Activated T-cell treated with anti-CD3 and anti-CD28 coated beads for 48 hours (primary cell): ENCODE measurements around the gene ZCCHC10.
"Not testable (repeated sequence)": the region's sequence is repeated elsewhere in the genome, so short reads cannot be mapped to it uniquely, and the experiment has no call there.

Experiments used
- DNase-seq: peaks from one replicate; pipeline ENCODE4 v3.0.0-alpha.2; 2020; ENCODE audit warnings: low read depth

ZCCHC10 gene

GRCh38 chr5:133025804-133026663 is at the start of gene ZCCHC10:
Gene ZCCHC10, minus strand, starts transcription at chr5:133026549. Its CDS starts 12 bp downstream, at chr5:133026537.
- DNase-seq, result peak; percentile 90

GRCh38 chr5:133075572-133076536 is 49.5 kb upstream of the ZCCHC10 start:
- no peak for DNase-seq

GRCh38 chr5:133072021-133072420 is 45.7 kb upstream of the ZCCHC10 start:
- no peak for DNase-seq

- no peak for DNase-seq
Observed at GRCh38 chr5:133066045-133066444, 39.7 kb upstream of the ZCCHC10 start.

GRCh38 chr5:133065471-133065870 is 39.1 kb upstream of the ZCCHC10 start:
- DNase-seq, result no peak

GRCh38 chr5:133063965-133064364 is 37.6 kb upstream of the ZCCHC10 start:
- no peak for DNase-seq

- DNase-seq, result no peak
Observed at GRCh38 chr5:133062276-133062675, 35.9 kb upstream of the ZCCHC10 start.

- DNase-seq, result no peak
Observed at GRCh38 chr5:133059621-133060020, 33.3 kb upstream of the ZCCHC10 start.

- DNase-seq, result no peak
Observed at GRCh38 chr5:133056891-133057290, 30.5 kb upstream of the ZCCHC10 start.

- no peak for DNase-seq
Observed at GRCh38 chr5:133054697-133055471, 28.5 kb upstream of the ZCCHC10 start.

GRCh38 chr5:133053448-133053847 is 27.1 kb upstream of the ZCCHC10 start:
- DNase-seq, result no peak

GRCh38 chr5:133052317-133053175 is 26.2 kb upstream of the ZCCHC10 start:
- peak; percentile 67 for DNase-seq

- peak; percentile 94 for DNase-seq
Observed at GRCh38 chr5:133051542-133052316, 25.4 kb upstream of the ZCCHC10 start, which contains the start of gene HSPA4. Gene HSPA4, plus strand, starts transcription at chr5:133052013. Its CDS starts 238 bp downstream, at chr5:133052251.

- DNase-seq, result no peak
Observed at GRCh38 chr5:133051061-133051541, 24.8 kb upstream of the ZCCHC10 start.

- DNase-seq, result no peak
Observed at GRCh38 chr5:133050521-133050920, 24.2 kb upstream of the ZCCHC10 start.

GRCh38 chr5:133049726-133050048 is 23.3 kb upstream of the ZCCHC10 start:
- no peak for DNase-seq

GRCh38 chr5:133048993-133049725 is 22.8 kb upstream of the ZCCHC10 start:
- no peak for DNase-seq

GRCh38 chr5:133047404-133047803 is 21.1 kb upstream of the ZCCHC10 start:
- DNase-seq, result no peak

GRCh38 chr5:133046560-133046959 is 20.2 kb upstream of the ZCCHC10 start:
- not testable (repeated sequence) for DNase-seq
